Panc1 (cell line): ENCODE results near the gene MGA. TPM values are rescaled to one million over a fixed set of nuclear protein-coding genes. Genes with fewer than 3 reads are reported as not detected.

Experiments used
- ATAC-seq: fragments of 200-7000 bp; cut with Tn5 transposase; 2 replicates; pipeline ENCODE4 v1.9.1; 2020; ENCODE audit warnings: mild to moderate bottlenecking, moderate library complexity
- BruUV-seq: library from RNA; stranded (reverse); fragments of 400-500 nt; replicated peaks from 2 replicates; lab custom pipeline; 2021; lab: Mats Ljungman, UMichigan
- CTCF ChIA-PET: fragments of 300-600 bp; sonication (Branson Sonifier 250); formaldehyde crosslinking; loops from one replicate; lab custom pipeline; 2022; ENCODE audit warnings: antibody characterized with exemption; lab: Charles Lee
- POLR2A ChIA-PET: fragments of 300-600 bp; sonication (Branson Sonifier 250); formaldehyde crosslinking; loops from one replicate; lab custom pipeline; 2022; ENCODE audit warnings: antibody characterized with exemption; lab: Charles Lee
- DNase-seq: peaks from one replicate; pipeline ENCODE4 v3.0.0-alpha.2; 2010; ENCODE audit warnings: low read depth, low spot score
- H3K27ac ChIP-seq: 2 replicates; pipeline ENCODE4 v1.5.1; 2011; ENCODE audit warnings: mild to moderate bottlenecking, low read length, inconsistent platforms
- H3K27me3 ChIP-seq: fragments of 200-500 bp; sonication (Bioruptor generic); 2 replicates; pipeline ENCODE4 v1.6.0; 2014; ENCODE audit warnings: low read length, inconsistent platforms; ENCODE audit not compliant: control insufficient read depth, insufficient read depth
- H3K36me3 ChIP-seq: fragments of 200-500 bp; sonication (Bioruptor generic); 2 replicates; pipeline ENCODE4 v1.5.1; 2014; ENCODE audit warnings: inconsistent platforms, mild to moderate bottlenecking, low read length, moderate library complexity; ENCODE audit not compliant: control insufficient read depth, insufficient read depth
- H3K4me1 ChIP-seq: 2 replicates; pipeline ENCODE4 v1.5.1; 2011; ENCODE audit warnings: inconsistent platforms, mild to moderate bottlenecking, low read length, moderate library complexity; ENCODE audit not compliant: control insufficient read depth, insufficient read depth
- H3K4me3 ChIP-seq, 2 experiments: 2 replicates each; pipeline ENCODE4 v1.5.1; 2011 to 2012; ENCODE audit warnings: low read depth in 2 of 2, low read length in 2 of 2, mild to moderate bottlenecking in 2 of 2, inconsistent platforms in 1 of 2, moderate library complexity in 1 of 2
- H3K9me3 ChIP-seq: fragments of 200-500 bp; sonication (Bioruptor generic); 2 replicates; pipeline ENCODE4 v1.5.1; 2014; ENCODE audit warnings: low read depth, mild to moderate bottlenecking, inconsistent platforms, low read length, moderate library complexity; ENCODE audit not compliant: control insufficient read depth, insufficient read depth
- CTCF ChIP-seq: fragments of 450-650 bp; IDR thresholded peaks from 2 replicates; pipeline ENCODE4 v1.5.1; 2017; ENCODE audit warnings: mild to moderate bottlenecking
- POLR2AphosphoS5 ChIP-seq: IDR thresholded peaks from 2 replicates; pipeline ENCODE4 v1.6.1; 2012; ENCODE audit warnings: mild to moderate bottlenecking, low read depth, low read length, moderate library complexity
- REST ChIP-seq, 2 experiments: IDR thresholded peaks; 2 replicates each; pipeline ENCODE4 v1.6.1; 2011 to 2012; ENCODE audit warnings: low read depth in 2 of 2, control low read depth in 1 of 2, low read length in 1 of 2, mild to moderate bottlenecking in 1 of 2, moderate library complexity in 1 of 2; ENCODE audit not compliant: insufficient read depth in 1 of 2
- SIN3A ChIP-seq: IDR thresholded peaks from 2 replicates; pipeline ENCODE4 v1.6.1; 2012; ENCODE audit warnings: low read depth, mild to moderate bottlenecking, low read length, moderate library complexity, borderline replicate concordance; ENCODE audit not compliant: insufficient read depth
- TCF7L2 ChIP-seq: IDR thresholded peaks from 2 replicates; pipeline ENCODE4 v1.6.1; 2011; ENCODE audit warnings: mild to moderate bottlenecking, low read depth, low read length, inconsistent platforms
- in situ Hi-C: cut with HindIII; loops from 2 replicates; pipeline ENCODE4 v1.10.0; 2016; ENCODE audit warnings: low sequenced_read_pairs, low pct_unique_long_range_greater_than_20kb
- intact Hi-C: fragments of 100-400 bp; cut with micrococcal nuclease; formaldehyde crosslinking; loops from one replicate; pipeline ENCODE4 v1.10.0; 2022; ENCODE audit not compliant: unreplicated experiment
- total RNA-seq: library from RNA; stranded (reverse); gene quantifications from one replicate; pipeline ENCODE4 v1.2.1, GENCODE V29; 2021; ENCODE audit not compliant: unreplicated experiment

The MGA gene
- total RNA-seq, 1 experiment from 2014 or later: 43.6 TPM

- no peaks in the 10 kb centered on the region for H3K27me3 ChIP-seq
- in situ Hi-C loops: no loop called here
- H3K27ac ChIP-seq: no peak overlapping the region
- no TSS peak for BruUV-seq
- H3K9me3 ChIP-seq: no peaks in the 10 kb centered on the region
- DNase-seq (no peak), ATAC-seq (no peak)
- TF ChIP-seq REST (IDR thresholded peaks at IDR 0.05; ENCODE audit: insufficient read depth in 1 of 2, low read depth in 2 of 2, low read length in 1 of 2) (no peak), CTCF (no peak), TCF7L2 (no peak), POLR2AphosphoS5 (no peak), SIN3A (no peak)
- intact Hi-C loops: no loop called here
- H3K4me3 ChIP-seq: no peak overlapping the region
- H3K4me1 ChIP-seq: peaks cover 18% of the 10 kb centered on the region; the same call in 1 of the 2 replicates
- H3K36me3 ChIP-seq: no peaks in the 10 kb centered on the region
- CTCF ChIA-PET: interaction anchor here (0.5 kb wide), 1 partner anchor 28 kb away, joined by 6 read pairs; no protein-coding TSS in a partner anchor
- POLR2A ChIA-PET: interaction anchor here (0.6 to 0.7 kb wide), 4 partner anchors 9 to 29 kb away, joined by 3 to 6 read pairs (median 4); partner anchors contain the start of gene MAPKBP1
Observed at GRCh38 chr15:41782371-41783282, 122.4 kb downstream of the MGA start.

GRCh38 chr15:41783296-41783695, 123.1 kb downstream of the MGA start:
- no peak for DNase-seq
- intact Hi-C loops: no loop called here
- ATAC-seq: no peak
- Histone ChIP-seq H3K36me3 (no peaks in the 10 kb centered on the region), H3K27me3 (no peaks in the 10 kb centered on the region), H3K27ac (no peak overlapping the region), H3K9me3 (no peaks in the 10 kb centered on the region), H3K4me1 (peaks cover 14% of the 10 kb centered on the region; the same call in 1 of the 2 replicates), H3K4me3 (no peak overlapping the region)
- ChIA-PET POLR2A (interaction anchor here (0.7 kb wide), 1 partner anchor 10 kb away, joined by 3 read pairs; the partner anchor contains the start of gene MAPKBP1), CTCF (interaction anchor here (0.5 to 0.8 kb wide), 2 partner anchors 11 to 27 kb away, joined by 3 to 6 read pairs; no protein-coding TSS in a partner anchor)
- TF ChIP-seq CTCF (no peak), SIN3A (no peak), REST (IDR thresholded peaks at IDR 0.05; ENCODE audit: insufficient read depth in 1 of 2, low read depth in 2 of 2, low read length in 1 of 2) (no peak), TCF7L2 (no peak), POLR2AphosphoS5 (no peak)
- in situ Hi-C loops: no loop called here
- BruUV-seq: no TSS peak
